SKM-1 (cell line): ENCODE results near the gene PKN2.
"Not testable (repeated sequence)": the region's sequence is repeated elsewhere in the genome, so short reads cannot be mapped to it uniquely, and the experiment has no call there.

Experiments
- DNase-seq: peaks from one replicate; lab custom pipeline; 2025; ENCODE audit not compliant: unreplicated experiment; lab: John Stamatoyannopoulos, UW

Gene PKN2

DNA sequence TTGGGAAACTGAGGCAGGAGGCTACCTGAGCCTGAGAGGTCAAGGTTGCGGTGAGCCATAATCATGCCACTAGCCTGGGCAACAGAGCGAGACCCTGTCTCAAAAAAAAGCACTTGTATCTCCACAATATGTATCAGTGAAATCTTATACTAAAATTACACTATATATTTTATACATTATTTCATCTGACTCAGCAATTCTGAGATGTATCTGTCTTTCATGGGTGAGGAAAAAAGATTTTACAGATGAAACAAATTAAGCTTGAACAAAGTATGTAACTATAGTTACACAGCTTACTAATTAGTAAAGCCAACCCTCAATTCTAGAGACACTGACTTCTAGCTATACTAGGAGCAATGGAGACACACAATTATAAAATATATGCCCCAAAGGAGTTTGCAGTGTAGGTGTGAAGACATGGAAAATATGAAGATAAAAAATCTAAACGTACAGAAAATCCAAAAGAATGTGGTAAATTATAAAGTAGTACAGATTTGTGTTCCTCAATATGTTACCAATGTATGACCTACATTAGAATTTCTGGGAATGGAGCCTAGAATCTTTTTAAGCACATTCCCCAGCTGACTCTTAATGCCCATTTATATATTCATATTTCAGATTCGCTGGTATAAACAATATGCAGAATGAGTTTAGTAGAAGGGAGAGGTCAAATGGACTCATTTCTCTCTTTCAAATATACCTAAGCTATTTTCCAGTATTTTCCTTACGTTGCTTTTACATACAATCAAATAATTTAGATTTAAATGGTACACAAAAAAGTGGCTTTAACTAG lies 192.7 kb downstream of the PKN2 start:
- no peak for DNase-seq

DNA sequence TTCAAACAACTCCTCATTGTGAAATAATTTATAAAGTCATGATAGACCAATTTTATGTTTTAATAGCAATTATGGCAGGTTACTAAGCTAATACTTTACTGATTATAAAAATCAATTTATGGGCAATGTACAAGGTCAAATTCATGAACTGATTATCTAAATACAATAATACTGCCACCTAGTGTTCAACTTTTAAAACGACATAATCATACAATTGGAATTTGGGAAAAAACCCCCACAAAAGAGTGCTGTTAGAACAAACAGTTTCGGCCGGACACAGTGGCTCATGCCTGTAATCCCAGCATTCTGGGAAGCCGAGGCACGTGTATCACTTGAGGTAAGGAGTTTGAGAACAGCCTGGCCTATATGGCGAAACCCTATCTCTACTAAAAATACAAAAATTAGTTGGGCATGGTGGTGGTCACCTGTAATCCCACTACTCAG lies 193.3 kb downstream of the PKN2 start:
- peak; percentile 23 for DNase-seq

DNA sequence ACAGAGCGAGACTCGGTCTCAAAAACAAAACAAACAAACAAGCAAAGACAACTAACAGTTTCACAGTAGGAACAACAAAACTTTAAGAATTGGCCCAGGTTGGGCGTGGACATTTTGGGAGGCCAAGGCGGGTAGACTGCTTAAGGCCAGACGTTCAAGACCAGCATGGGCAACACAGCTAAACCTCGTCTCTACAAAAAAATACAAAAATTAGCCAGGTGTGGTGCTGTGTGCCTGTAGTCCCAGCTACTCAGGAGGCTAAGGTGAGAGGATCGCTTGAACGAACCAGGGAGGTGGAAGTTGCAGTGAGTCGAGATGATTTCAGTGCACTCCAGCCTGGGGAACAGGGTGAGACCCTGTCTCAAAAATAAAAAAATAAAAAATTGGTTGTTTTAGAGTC lies 193.8 kb downstream of the PKN2 start:
- DNase-seq = no peak

DNA sequence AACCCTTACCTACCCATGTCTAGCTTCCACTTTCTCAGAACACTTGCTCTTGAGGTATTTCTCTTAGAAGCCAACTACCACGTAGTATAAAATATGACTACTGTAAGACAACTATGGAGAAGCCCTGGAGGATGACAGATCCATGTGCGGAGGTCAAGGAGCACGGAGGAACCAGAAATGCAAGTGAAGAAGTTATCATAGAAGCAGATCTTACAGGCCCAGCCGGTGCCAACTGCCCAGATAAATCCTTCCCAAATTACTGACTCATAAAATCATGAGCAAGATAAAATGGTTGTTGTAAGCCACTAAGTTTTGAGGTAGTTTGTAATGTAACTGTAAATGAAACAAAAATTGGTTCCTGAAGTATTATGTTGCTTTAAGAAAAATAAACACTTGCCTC lies 194.7 kb downstream of the PKN2 start:
- DNase-seq = no peak

DNA sequence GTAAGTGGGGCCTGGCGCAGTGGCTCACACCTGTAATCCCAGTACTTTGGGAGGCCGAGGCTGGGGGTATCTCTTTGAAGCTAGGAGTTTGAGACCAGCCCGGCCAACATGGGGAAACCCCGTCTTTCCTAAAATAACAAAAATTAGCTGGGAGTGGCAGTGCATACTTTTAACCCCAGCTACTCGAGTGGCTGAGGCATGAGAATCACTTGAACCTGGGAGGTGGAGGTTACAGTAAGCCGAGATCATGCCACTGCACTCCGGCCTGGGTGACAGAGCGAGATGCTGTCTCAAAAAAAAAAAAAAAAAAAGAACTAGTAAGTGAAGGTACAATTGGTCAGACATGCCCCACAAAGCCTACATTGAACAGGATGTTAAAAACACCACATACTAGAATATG lies 196.6 kb downstream of the PKN2 start:
- DNase-seq = not testable (repeated sequence)

DNA sequence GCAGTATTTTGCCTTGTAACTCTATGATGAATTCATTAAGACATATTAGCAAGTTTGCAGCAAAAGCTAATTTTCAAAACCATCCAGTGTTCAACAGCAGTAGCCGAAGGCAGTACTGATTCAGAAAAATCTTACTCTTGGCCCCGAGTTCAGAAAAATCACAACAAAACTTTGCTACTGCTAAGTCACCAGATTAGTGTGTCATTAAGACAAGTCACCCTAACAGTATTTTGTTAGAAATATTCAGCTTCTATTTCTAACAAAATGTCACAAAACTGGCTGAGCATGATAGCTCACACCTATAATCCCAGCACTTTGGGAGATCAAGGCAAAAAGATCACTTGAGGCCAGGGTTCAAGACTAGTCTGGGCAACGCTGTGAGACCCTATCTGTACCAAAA lies 199.1 kb downstream of the PKN2 start:
- DNase-seq = no peak
